ENCODE data around the gene HOXD4.

- no peak for TF ChIP-seq PAX8 (IDR thresholded peaks at IDR 0.05)
- TF ChIP-seq EZH2 (IDR thresholded peaks at IDR 0.05; ENCODE audit: borderline replicate concordance, control insufficient read depth, low read depth, low read length): no peak
- no peak for TF ChIP-seq CHD4 (IDR thresholded peaks at IDR 0.05)
- no peak for TF ChIP-seq POLR2A (IDR thresholded peaks at IDR 0.05; ENCODE audit: low read depth, low read length)
- TF ChIP-seq CTCF (IDR thresholded peaks at IDR 0.05 in 2 of 3, conservative IDR thresholded peaks at IDR 0.05 in 1 of 3; ENCODE audit: control insufficient read depth in 2 of 3, extremely low read depth in 1 of 3, insufficient read depth in 1 of 3, low read depth in 3 of 3, low read length in 3 of 3): no peak
- TF ChIP-seq ATF2 (IDR thresholded peaks at IDR 0.05; ENCODE audit: low read length): no peak
- TF ChIP-seq YY1 (IDR thresholded peaks at IDR 0.05; ENCODE audit: low read depth, low read length): no peak
- no peak for TF ChIP-seq CREB1 (IDR thresholded peaks at IDR 0.05; ENCODE audit: low read depth)
- no peak for TF ChIP-seq RFX5 (IDR thresholded peaks at IDR 0.05; ENCODE audit: low read depth, low read length)
- TF ChIP-seq REST (IDR thresholded peaks at IDR 0.05; ENCODE audit: low read depth, low read length): no peak
- no peak for TF ChIP-seq IRF3 (IDR thresholded peaks at IDR 0.05)
- TF ChIP-seq MAX (IDR thresholded peaks at IDR 0.05; ENCODE audit: low read depth, low read length): no peak
- no peak for TF ChIP-seq ZNF384 (IDR thresholded peaks at IDR 0.05; ENCODE audit: borderline replicate concordance, low read depth, low read length)
- no peak for TF ChIP-seq MEF2B (IDR thresholded peaks at IDR 0.05; ENCODE audit: partially characterized antibody, poor library complexity, severe bottlenecking)
These were observed 22.2 kb upstream of the HOXD4 start, which contains the start of gene HOXD8 for GRCh38 chr2:176128982-176129796.
